Endodermal cell (in vitro differentiated cells): ENCODE results near the gene CHDH. TPM values are rescaled to one million over a fixed set of nuclear protein-coding genes. Genes with fewer than 3 reads are reported as not detected.

Experiments
- DNase-seq: peaks from one replicate; pipeline ENCODE4 v3.0.0-alpha.2; 2017
- H3K27ac ChIP-seq: 2 replicates; pipeline ENCODE4 v1.5.1; 2013; ENCODE audit warnings: mild to moderate bottlenecking, low read depth, low read length, moderate library complexity
- H3K27me3 ChIP-seq: 2 replicates; pipeline ENCODE4 v1.6.1; 2013; ENCODE audit warnings: mild to moderate bottlenecking, low read length, moderate library complexity; ENCODE audit not compliant: insufficient read depth, control insufficient read depth, poor library complexity, severe bottlenecking
- H3K36me3 ChIP-seq: 2 replicates; pipeline ENCODE4 v1.7.0; 2013; ENCODE audit warnings: mild to moderate bottlenecking, low read length, moderate library complexity; ENCODE audit not compliant: control insufficient read depth, insufficient read depth
- H3K4me1 ChIP-seq: one replicate; pipeline ENCODE4 v1.7.0; 2013; ENCODE audit warnings: low read length; ENCODE audit not compliant: control insufficient read depth, insufficient read depth
- H3K4me3 ChIP-seq: 2 replicates; pipeline ENCODE4 v1.5.1; 2013; ENCODE audit warnings: mild to moderate bottlenecking, low read length, moderate library complexity
- H3K9ac ChIP-seq: 2 replicates; pipeline ENCODE4 v1.6.1; 2013; ENCODE audit warnings: mild to moderate bottlenecking, low read length, moderate library complexity; ENCODE audit not compliant: poor library complexity, severe bottlenecking; ENCODE audit errors: extremely low read depth
- H3K9me3 ChIP-seq: 2 replicates; pipeline ENCODE4 v1.6.1; 2013; ENCODE audit warnings: mild to moderate bottlenecking, low read length, moderate library complexity; ENCODE audit not compliant: control insufficient read depth
- H3K27ac Mint-ChIP-seq: 2 replicates; pipeline ENCODE4 v1.8.0; 2020; ENCODE audit warnings: mixed read lengths
- H3K27me3 Mint-ChIP-seq: 2 replicates; pipeline ENCODE4 v1.8.0; 2021; ENCODE audit warnings: mild to moderate bottlenecking, mixed read lengths; ENCODE audit not compliant: insufficient read depth
- H3K36me3 Mint-ChIP-seq: 2 replicates; pipeline ENCODE4 v1.8.0; 2020; ENCODE audit warnings: low read depth, mixed read lengths
- H3K4me1 Mint-ChIP-seq: 2 replicates; pipeline ENCODE4 v1.8.0; 2020; ENCODE audit warnings: mixed read lengths
- H3K4me3 Mint-ChIP-seq: 2 replicates; pipeline ENCODE4 v1.8.0; 2020; ENCODE audit warnings: mild to moderate bottlenecking, moderate library complexity, mixed read lengths
- H3K9me3 Mint-ChIP-seq: 2 replicates; pipeline ENCODE4 v1.8.0; 2020; ENCODE audit warnings: mild to moderate bottlenecking, mixed read lengths
- CTCF ChIP-seq: fragments of 200-600 bp; sonication (generic); conservative IDR thresholded peaks from 2 replicates; pipeline ENCODE4 v1.5.0; 2021; ENCODE audit warnings: antibody characterized with exemption, mild to moderate bottlenecking
- whole genome bisulfite sequencing, 2 experiments: methylation state at CpG; one replicate each; pipeline versions ENCODE4 v1.1.5 to v1.1.7; 2013; ENCODE audit warnings: missing lambda C conversion rate in 2 of 2, mixed read lengths in 1 of 2; ENCODE audit not compliant: insufficient coverage in 1 of 2, insufficient read length in 1 of 2; 5-methylcytosine and 5-hydroxymethylcytosine counted together
- total RNA-seq, 2 donors: library from RNA; stranded (reverse); fragmentation: NEBNext Ultra II Directional in 1 of 2; extraction: Animal tissue kit (Norgen Biotek cat#: 25700) in 1 of 2; gene quantifications; 2 replicates in 1 of 2; 3 replicates in 1 of 2; pipeline ENCODE4 v1.2.1, GENCODE V29; 2021

CHDH gene
- total RNA-seq, 2 donors from 2014 or later: 12.7 to 21.4 TPM

GRCh38 chr3:53787016-53787415 lies 59.2 kb downstream of the CHDH start:
- 87% methylated on average over 9 of the region's 9 CpGs; no CpG with 5 or more reads in 1 of the 2 experiments for WGBS, 2 experiments
- no peak for DNase-seq
- no peaks in the 10 kb centered on the region for H3K36me3 ChIP-seq
- Mint-ChIP-seq H3K9me3 (no peaks in the 10 kb centered on the region), H3K27me3 (peaks cover 16% of the 10 kb centered on the region), H3K27ac (no peak overlapping the region), H3K36me3 (no peaks in the 10 kb centered on the region), H3K4me3 (no peak overlapping the region), H3K4me1 (peaks cover 5% of the 10 kb centered on the region)
- no peak overlapping the region for H3K27ac ChIP-seq
- H3K9me3 ChIP-seq: no peaks in the 10 kb centered on the region
- no peak for TF ChIP-seq CTCF
- H3K4me3 ChIP-seq: no peak overlapping the region
- no peak overlapping the region for H3K9ac ChIP-seq
- H3K27me3 ChIP-seq: no peaks in the 10 kb centered on the region
- H3K4me1 ChIP-seq: no peaks in the 10 kb centered on the region

GRCh38 chr3:53780806-53781205 lies 65.4 kb downstream of the CHDH start:
- H3K36me3 ChIP-seq: no peaks in the 10 kb centered on the region
- no peak overlapping the region for H3K4me3 ChIP-seq
- 87 to 100% methylated on average over 1 to 2 of the region's 2 CpGs for WGBS, 2 experiments
- no peak overlapping the region for H3K4me3 Mint-ChIP-seq
- H3K27ac Mint-ChIP-seq: no peak overlapping the region
- TF ChIP-seq CTCF: no peak
- no peaks in the 10 kb centered on the region for H3K27me3 ChIP-seq
- H3K9me3 ChIP-seq: no peaks in the 10 kb centered on the region
- peaks cover 2% of the 10 kb centered on the region for H3K27me3 Mint-ChIP-seq
- no peak for DNase-seq
- no peaks in the 10 kb centered on the region for H3K36me3 Mint-ChIP-seq
- H3K4me1 Mint-ChIP-seq: peaks cover 2% of the 10 kb centered on the region
- peaks cover 2% of the 10 kb centered on the region for H3K4me1 ChIP-seq
- H3K9ac ChIP-seq: no peak overlapping the region
- H3K27ac ChIP-seq: no peak overlapping the region
- H3K9me3 Mint-ChIP-seq: no peaks in the 10 kb centered on the region

- Mint-ChIP-seq H3K4me1 (peaks cover 5% of the 10 kb centered on the region), H3K9me3 (no peaks in the 10 kb centered on the region), H3K27me3 (peaks cover 2% of the 10 kb centered on the region), H3K4me3 (no peak overlapping the region), H3K27ac (no peak overlapping the region), H3K36me3 (no peaks in the 10 kb centered on the region)
- H3K9ac ChIP-seq: no peak overlapping the region
- H3K27me3 ChIP-seq: no peaks in the 10 kb centered on the region
- H3K27ac ChIP-seq: no peak overlapping the region
- H3K4me3 ChIP-seq: no peak overlapping the region
- no peak for DNase-seq
- TF ChIP-seq CTCF: no peak
- peaks cover 2% of the 10 kb centered on the region for H3K4me1 ChIP-seq
- H3K9me3 ChIP-seq: no peaks in the 10 kb centered on the region
- 50 to 78% methylated on average over 1 to 4 of the region's 4 CpGs for WGBS, 2 experiments
- H3K36me3 ChIP-seq: no peaks in the 10 kb centered on the region
Observed at GRCh38 chr3:53780171-53780570, 66.0 kb downstream of the CHDH start.
